ENCODE measurements around the gene CASP1.
A peak's percentile ranks its signal among the peaks of the same experiment; 100 is the strongest.
"Not testable (repeated sequence)": the region's sequence is repeated elsewhere in the genome, so short reads cannot be mapped to it uniquely, and the experiment has no call there.

The CASP1 gene

DNA sequence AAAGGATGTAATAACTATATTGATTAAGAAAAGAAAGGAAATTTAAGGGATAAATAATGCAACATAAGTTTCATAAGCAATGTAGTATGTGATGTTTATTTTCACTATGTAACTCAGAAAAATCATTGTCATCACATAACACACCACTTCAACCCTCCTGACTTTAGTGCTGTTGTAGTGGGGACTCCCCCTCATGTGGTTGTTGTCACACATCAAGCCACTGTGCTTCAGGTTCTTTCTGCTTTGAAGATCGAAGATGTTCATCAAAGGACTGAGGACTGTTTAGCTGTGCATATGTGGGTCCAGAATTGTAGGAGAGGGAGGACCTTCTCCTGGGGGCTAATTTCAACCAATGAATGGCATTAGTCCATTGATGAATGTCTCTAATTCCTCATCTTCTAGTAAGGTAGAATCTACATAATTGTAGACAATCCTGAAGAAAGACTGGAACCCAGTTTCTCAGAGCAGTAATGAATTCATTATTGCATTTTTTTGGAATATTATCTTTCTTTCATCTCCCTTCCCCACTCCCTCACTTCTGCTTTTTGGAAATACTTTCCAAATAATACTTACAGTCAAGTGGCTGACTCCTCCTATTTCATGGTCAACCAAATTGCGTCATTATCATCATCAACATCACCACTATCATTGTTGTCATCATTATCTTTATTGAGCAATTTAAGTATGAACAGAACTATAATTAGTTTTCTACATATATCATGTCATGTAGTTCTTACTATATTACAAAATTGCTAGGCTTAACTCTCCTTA, 20.0 kb upstream of the CASP1 start:
- no peak for DNase-seq
- Mint-ChIP-seq H3K9me3 (no peaks in the 10 kb centered on the region), H3K4me3 (no peak overlapping the region), H3K27ac (no peak overlapping the region), H3K27me3 (no peaks in the 10 kb centered on the region), H3K4me1 (no peaks in the 10 kb centered on the region)
- peak; percentile 56 for ATAC-seq

DNA sequence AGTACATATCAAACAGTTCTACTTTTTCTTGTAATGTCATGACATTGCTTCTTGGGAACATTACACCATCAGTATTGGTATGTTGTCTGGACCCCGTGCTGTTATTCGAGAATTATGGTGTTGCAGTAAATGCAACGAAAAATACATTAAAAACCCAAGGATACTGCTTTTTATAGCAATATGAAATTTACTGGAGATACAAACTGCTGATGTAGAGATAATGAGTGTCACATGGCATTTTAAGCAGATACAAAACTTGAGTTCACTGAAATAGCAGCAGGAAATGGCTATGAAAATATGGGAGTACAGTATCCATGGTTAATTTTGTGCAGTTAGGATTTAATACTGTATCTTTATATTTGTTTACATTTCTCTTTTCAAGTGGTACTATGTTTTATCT, 17.5 kb upstream of the CASP1 start:
- no peaks in the 10 kb centered on the region for H3K9me3 Mint-ChIP-seq
- DNase-seq, result no peak
- H3K4me1 Mint-ChIP-seq, result no peaks in the 10 kb centered on the region
- ATAC-seq, result no peak
- no peaks in the 10 kb centered on the region for H3K27me3 Mint-ChIP-seq
- H3K4me3 Mint-ChIP-seq, result no peak overlapping the region
- H3K27ac Mint-ChIP-seq, result no peak overlapping the region

DNA sequence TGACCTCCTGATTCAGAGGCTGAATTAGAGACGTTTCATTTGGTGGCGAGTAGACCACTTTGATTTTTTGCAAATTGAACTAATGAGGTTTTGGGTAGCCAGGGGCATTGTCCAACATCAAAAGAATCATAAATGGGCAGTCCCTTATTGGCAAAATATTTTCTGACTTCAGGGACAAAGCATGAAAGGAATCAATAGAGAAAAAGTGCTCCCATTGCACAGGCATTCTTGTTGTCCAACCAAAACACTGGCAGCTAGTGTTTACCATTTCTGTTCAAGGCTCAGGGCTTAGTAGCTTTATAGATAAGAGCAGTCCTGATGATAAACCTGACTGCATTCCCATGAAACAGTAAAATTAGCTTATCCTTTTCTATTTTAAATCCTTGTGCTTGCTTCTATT, 16.6 kb upstream of the CASP1 start:
- Mint-ChIP-seq H3K27ac (no peak overlapping the region), H3K9me3 (no peaks in the 10 kb centered on the region), H3K4me3 (no peak overlapping the region), H3K27me3 (no peaks in the 10 kb centered on the region), H3K4me1 (peaks cover 9% of the 10 kb centered on the region)
- no peak for DNase-seq
- ATAC-seq, result no peak

DNA sequence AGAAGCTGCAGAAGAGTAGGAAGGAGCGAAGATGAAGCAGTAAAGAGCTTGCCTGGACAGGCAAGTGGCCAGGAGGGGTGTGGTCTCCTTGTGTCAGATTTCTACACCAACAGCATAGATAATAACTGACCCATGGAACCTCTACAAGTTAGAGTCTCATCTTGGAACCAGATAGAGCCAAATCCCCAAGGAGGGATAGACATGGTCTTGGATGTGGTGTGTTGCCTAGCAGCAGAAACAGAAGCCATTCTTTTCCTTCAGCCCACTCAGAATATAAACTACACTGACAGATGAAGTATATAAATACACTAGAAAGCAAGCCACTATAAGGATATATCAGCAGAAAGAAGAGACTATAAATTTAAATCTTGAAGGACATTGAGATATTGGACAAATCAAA, 14.5 kb upstream of the CASP1 start:
- H3K27me3 Mint-ChIP-seq, result no peaks in the 10 kb centered on the region
- no peak overlapping the region for H3K4me3 Mint-ChIP-seq
- H3K27ac Mint-ChIP-seq, result no peak overlapping the region
- DNase-seq (no peak), ATAC-seq (no peak)
- H3K9me3 Mint-ChIP-seq, result no peaks in the 10 kb centered on the region
- H3K4me1 Mint-ChIP-seq, result peaks cover 26% of the 10 kb centered on the region

DNA sequence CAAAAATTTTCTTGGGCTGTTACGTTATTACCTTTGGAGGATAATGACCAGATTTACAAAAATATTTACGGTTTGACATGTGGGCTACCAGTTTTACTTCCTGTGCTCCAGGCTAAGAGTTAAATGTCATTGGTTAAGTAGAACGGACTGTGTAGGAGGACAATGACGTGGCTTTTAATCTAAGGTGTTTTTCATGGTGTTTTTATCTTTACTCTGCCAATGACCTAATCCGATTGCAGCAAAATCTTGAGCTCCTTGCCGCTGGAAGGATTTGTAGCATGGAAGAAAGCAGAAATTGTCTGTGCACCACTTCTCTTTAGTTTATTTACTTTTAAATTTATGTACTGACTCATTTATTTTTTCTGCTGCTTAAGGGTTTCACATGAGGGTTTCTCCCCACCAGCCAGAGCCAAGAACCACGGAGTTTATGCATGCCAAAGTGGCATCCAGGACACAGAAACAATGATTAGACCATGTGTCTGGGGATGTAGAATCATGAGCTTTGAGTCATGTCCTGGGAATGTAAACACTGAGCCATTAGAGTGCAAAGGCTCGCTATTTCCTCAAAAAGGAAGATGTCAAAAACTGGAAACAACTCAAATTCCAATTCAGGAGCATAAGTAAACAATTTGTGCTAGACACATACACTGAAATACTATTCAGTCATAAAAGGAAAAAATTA, 12.1 kb upstream of the CASP1 start:
- ATAC-seq (no peak), DNase-seq (no peak)
- H3K27ac Mint-ChIP-seq, result no peak overlapping the region
- peaks cover 45% of the 10 kb centered on the region for H3K4me1 Mint-ChIP-seq
- no peak overlapping the region for H3K4me3 Mint-ChIP-seq
- no peaks in the 10 kb centered on the region for H3K27me3 Mint-ChIP-seq
- H3K9me3 Mint-ChIP-seq, result no peaks in the 10 kb centered on the region

DNA sequence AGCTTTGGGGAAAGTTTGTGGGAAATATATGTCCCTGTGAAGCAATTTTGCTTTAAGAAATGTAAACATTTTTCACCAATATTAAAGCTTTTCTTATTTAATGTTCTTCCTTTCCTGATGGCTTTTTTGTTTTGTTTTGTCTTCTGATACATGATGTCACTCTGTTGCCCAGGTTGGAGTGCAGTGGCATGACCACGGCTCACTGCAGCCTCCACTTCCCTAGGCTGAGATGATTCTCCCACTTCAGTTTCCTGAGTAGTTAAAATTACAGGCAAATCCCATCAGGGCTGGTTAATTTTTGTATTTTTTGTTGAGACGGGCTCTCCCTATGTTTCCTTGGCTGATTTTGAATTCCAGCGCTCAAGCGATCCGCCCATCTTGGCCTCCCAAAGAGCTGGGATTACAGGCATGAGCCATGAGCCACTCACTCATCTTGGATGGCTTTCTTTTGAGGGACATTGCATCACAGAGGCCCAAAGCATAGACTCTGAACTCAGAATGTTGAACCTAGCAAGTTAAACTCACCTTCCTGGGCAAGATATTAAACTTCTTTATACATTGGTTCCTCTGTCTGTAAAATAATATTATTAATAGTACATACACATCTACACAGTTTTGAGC, 10.8 kb upstream of the CASP1 start:
- peak overlapping the region; percentile 42 to 55 for H3K4me3 Mint-ChIP-seq
- DNase-seq, result no peak
- H3K27ac Mint-ChIP-seq, result peak overlapping the region in 1 of 2 donors; percentile 94
- no peaks in the 10 kb centered on the region for H3K27me3 Mint-ChIP-seq
- H3K4me1 Mint-ChIP-seq, result peaks cover 53% of the 10 kb centered on the region
- ATAC-seq, result no peak
- H3K9me3 Mint-ChIP-seq, result no peaks in the 10 kb centered on the region

DNA sequence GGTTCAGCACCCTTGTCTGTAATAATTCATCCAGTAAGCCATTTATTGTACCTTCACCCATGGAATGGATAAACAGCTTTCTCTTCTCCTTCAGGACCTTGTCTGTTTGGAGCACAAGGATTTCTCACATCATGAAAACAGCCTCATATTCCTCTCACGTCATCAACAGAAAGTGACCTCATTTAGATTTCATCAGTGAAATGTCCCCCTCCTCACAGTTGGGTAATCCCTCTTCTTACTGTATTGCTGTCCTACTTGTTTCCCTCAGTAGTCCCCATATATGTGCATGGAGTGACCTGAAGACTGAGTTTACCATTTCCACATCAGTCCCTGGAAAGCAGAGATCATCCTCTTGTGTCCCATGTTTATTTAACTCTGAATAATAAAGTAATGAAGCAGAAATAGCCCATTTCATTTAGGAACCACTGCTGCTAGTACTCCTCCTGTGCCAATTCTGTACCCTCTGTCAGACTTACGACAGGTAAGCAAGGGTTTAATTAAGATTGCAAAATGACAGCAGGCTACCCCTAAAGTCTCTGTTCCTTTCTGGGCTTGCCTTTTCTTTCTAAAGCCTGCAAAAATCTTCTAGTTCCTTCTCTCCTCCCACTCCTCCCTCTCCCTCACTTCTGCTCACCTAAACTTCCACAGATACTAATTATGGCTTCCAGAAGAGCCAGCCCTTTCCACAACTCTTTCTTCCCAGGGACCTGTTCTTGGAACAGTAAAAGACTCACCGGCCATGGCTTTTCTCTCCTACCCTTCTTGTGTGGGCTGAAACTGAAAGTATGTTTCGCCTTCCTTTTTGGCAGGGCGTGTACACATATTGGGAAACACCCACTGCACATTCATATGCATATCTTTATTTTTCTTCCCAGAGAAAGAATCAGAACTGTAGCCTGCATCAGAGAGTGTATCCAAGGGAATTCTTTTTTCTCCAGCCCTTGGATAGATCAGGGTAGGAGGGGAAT, 9.9 kb upstream of the CASP1 start, which contains the start of gene CARD16:
Gene CARD16 (minus strand): TSS at position 779 of the 968 bp plus-strand sequence. CDS start 38 bp downstream, at position 741.
- not testable (repeated sequence) for H3K9me3 Mint-ChIP-seq, H3K27me3 Mint-ChIP-seq
- peaks cover 53% of the 10 kb centered on the region for H3K4me1 Mint-ChIP-seq
- H3K4me3 Mint-ChIP-seq, result peak within 1 kb of the TSS; percentile 80 to 92
- H3K27ac Mint-ChIP-seq, result peak within 1 kb of the TSS; percentile 96 to 99
- DNase-seq (peak; percentile 23 to 35), ATAC-seq (peak; percentile 92)

DNA sequence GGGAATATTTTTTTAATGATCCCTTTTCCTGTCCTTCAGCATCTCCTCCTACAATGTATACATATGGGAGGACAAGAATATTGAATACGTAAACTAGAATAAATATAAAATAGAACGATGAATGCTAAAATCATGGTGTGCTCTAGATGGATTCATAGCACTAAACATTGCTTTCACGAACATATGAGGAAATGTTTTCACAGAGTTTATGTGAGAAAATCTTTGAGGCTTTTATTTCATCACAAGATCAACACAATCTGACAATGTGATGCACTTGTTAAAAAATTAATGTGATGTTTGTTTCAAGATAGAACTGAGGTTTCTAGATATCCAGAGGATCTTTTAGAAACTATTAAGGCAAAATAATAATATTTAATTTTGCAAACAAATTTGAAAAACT, 7.2 kb upstream of the CASP1 start:
- ATAC-seq (no peak), DNase-seq (no peak)
- no peaks in the 10 kb centered on the region for H3K27me3 Mint-ChIP-seq
- H3K4me1 Mint-ChIP-seq, result peaks cover 59% of the 10 kb centered on the region
- H3K9me3 Mint-ChIP-seq, result peaks cover 4 to 13% of the 10 kb centered on the region in 2 donors
- no peak overlapping the region for H3K4me3 Mint-ChIP-seq
- no peak overlapping the region for H3K27ac Mint-ChIP-seq

DNA sequence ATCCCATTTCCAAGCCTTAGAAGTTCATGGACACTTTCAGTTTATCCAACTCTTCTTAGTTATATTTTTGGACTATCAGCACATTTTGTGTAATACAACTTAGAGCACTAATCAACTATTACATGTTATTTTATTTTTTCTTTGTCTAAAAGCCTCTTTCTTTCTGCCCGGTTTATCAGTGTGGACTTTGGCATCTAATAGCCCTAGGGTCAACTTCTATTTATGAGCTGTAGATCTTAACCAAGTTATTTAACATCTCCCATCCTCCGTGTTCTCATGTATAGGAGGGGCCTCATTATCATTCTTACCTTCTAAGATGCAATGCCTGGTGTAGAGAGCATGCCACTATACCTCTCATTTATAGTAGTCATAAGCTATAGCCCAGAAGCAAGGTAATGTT, 5.8 kb upstream of the CASP1 start:
- no peak overlapping the region for H3K4me3 Mint-ChIP-seq
- ATAC-seq, result no peak
- DNase-seq, result no peak
- H3K27ac Mint-ChIP-seq, result no peak overlapping the region
- no peaks in the 10 kb centered on the region for H3K27me3 Mint-ChIP-seq
- H3K4me1 Mint-ChIP-seq, result peaks cover 53% of the 10 kb centered on the region
- peaks cover 4 to 21% of the 10 kb centered on the region in 2 donors for H3K9me3 Mint-ChIP-seq

DNA sequence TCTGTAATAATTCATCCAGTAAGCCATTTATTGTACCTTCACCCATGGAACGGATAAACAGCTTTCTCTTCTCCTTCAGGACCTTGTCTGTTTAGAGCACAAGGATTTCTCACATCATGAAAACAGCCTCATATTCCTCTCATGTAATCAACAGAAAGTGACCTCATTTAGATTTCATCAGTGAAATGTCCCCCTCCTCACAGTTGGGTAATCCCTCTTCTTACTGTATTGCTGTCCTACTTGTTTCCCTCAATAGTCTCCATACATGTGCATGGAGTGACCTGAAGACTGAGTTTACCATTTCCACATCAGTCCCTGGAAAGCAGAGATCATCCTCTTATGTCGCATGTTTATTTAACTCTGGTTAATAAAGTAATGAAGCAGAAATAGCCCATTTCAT, 556 bp downstream of the CASP1 start:
- DNase-seq, ATAC-seq, H3K27me3 Mint-ChIP-seq: not testable (repeated sequence)
- Mint-ChIP-seq H3K4me3 (peak overlapping the region; percentile 87 to 89), H3K9me3 (peaks cover 4 to 21% of the 10 kb centered on the region in 2 donors), H3K4me1 (peaks cover 54% of the 10 kb centered on the region), H3K27ac (peak overlapping the region; percentile 98 to 99)

DNA sequence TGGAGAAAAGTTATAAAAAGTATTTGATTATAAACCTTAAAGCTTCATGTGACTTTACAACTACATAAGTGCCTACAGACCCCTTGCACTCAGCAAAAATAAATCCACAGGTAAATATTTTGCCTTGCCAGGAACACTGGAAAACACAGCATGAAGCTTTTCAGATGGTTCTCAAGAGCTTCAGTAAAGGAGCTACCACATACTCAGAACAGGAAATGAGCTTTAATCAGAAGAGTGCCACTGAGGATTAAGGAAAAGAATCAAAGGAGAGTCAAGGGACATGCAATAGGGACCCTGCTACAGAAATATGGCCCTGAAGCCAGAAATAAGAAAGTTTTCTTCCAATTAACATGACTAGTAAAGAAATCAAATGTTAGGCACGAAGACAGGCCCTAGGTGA, 1.2 kb downstream of the CASP1 start:
- ATAC-seq (no peak), DNase-seq (no peak)
- Mint-ChIP-seq H3K27ac (peak overlapping the region; percentile 83 to 99), H3K27me3 (no peaks in the 10 kb centered on the region), H3K9me3 (peaks cover 4 to 21% of the 10 kb centered on the region in 2 donors), H3K4me1 (peaks cover 54% of the 10 kb centered on the region), H3K4me3 (peak overlapping the region; percentile 87 to 89)

DNA sequence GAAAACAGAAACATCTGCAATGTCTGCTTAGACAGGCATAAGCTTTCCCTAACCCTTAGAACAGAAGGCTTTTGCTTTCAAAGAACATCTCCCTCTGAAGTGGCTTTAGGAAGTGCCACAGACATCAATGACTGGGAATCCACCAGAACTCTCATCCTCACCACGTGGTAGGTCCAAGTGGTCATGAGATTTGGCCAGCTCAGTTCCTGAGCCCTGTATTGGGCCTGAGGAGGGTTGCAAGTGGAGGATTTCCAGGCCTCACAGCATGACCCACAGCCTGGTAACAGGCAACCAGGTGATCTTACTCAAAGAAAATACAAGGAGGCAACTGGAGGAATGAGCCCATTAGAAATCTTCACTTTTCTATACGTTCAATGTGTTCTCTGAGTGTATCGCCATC, 1.6 kb downstream of the CASP1 start:
- Mint-ChIP-seq H3K27ac (peak overlapping the region; percentile 32 to 72), H3K27me3 (no peaks in the 10 kb centered on the region), H3K9me3 (peaks cover 4 to 17% of the 10 kb centered on the region in 2 donors), H3K4me1 (peaks cover 51% of the 10 kb centered on the region), H3K4me3 (peak overlapping the region; percentile 87 to 89)
- ATAC-seq, result peak; percentile 47
- no peak for DNase-seq

DNA sequence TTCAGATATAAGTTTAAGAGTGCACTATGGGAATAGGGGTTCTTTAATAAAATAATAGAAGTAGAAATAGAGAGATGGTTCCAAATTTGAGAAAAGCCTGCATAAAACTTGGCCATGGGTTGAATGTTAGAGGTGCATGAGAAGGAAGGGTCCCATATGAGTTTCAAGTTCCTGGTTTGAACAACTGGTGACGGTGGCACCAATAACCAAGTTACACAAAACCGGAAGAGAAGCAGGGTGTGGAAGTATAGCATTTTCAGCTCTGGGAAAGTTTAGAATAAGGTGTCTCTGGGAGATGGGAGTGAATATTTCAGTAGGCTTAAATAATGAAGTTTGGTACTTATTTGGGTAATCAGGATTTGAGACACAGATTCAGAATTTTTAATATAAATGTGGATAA, 2.4 kb downstream of the CASP1 start:
- H3K27me3 Mint-ChIP-seq, result no peaks in the 10 kb centered on the region

DNA sequence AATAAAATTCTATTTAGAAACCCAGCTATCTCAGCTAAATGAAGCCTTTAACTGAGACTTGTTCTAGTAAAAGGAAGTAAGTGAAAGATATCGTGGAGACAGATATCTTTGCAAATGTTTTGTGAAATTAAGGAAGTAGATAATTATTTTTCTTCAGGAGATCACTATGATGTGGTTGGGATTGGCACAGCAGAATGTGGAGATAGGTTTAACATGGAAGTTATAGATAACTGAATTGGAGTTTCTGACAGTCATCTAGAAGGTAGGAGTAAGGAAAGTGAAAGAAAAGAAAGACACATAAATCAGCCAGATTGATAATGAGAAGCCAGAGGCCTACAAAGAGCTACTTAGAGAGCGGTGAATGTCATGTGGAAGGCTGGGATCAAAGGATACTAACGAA, 7.3 kb downstream of the CASP1 start:
- no peaks in the 10 kb centered on the region for H3K9me3 Mint-ChIP-seq
- peak overlapping the region; percentile 49 to 72 for H3K4me3 Mint-ChIP-seq
- no peaks in the 10 kb centered on the region for H3K27me3 Mint-ChIP-seq
- H3K27ac Mint-ChIP-seq, result peak overlapping the region in 1 of 2 donors; percentile 67
- no peak for ATAC-seq
- peaks cover 13% of the 10 kb centered on the region for H3K4me1 Mint-ChIP-seq
- no peak for DNase-seq

More for the DNA sequence above, 2.4 kb downstream of the CASP1 start:
- peaks cover 51% of the 10 kb centered on the region for H3K4me1 Mint-ChIP-seq
- peak overlapping the region; percentile 43 to 51 for H3K4me3 Mint-ChIP-seq
- no peak for DNase-seq
- no peak for ATAC-seq
- peaks cover 0 to 11% of the 10 kb centered on the region in 2 donors for H3K9me3 Mint-ChIP-seq
- no peak overlapping the region for H3K27ac Mint-ChIP-seq

DNA sequence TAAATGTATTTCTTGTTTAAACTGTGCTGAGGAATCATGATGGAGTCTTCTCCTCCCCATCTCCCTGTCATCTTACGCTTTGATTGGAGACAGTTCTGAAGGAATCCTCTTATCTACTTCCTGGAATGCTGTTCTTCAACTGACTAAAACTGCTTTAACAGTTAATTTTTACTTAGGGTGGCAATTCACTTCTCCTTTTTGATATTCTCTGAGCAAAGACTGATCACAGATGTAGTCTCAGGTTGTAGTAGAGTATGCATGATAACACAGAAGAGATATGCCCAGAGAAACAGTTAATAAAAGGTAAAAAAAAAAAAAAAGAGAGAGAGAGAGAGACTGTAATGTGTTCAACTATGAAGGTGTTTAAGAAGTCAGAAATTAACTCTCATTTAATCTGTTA, 10.6 kb downstream of the CASP1 start:
- Mint-ChIP-seq H3K9me3 (no peaks in the 10 kb centered on the region), H3K4me3 (no peak overlapping the region), H3K27me3 (no peaks in the 10 kb centered on the region), H3K4me1 (peaks cover 7% of the 10 kb centered on the region), H3K27ac (no peak overlapping the region)
- ATAC-seq (no peak), DNase-seq (no peak)
